ENCODE measurements around the gene VPS45. TPM values are rescaled to one million over a fixed set of nuclear protein-coding genes. Genes with fewer than 3 reads are reported as not detected.
"Not testable (repeated sequence)": the region's sequence is repeated elsewhere in the genome, so short reads cannot be mapped to it uniquely, and the experiment has no call there.

VPS45 gene
- total RNA-seq, 6 experiments from 2014 or later, result 35.6 to 43.3 (median 37.1) TPM

GRCh38 chr1:150180474-150180873, 112.9 kb downstream of the VPS45 start:
- no peak for DNase-seq
- H3K27ac Mint-ChIP-seq, result no peak overlapping the region
- H3K4me1 Mint-ChIP-seq (ENCODE audit: low read depth), result no peaks in the 10 kb centered on the region
- H3K4me3 Mint-ChIP-seq, result no peak overlapping the region
- H3K9me3 Mint-ChIP-seq, result no peaks in the 10 kb centered on the region
- no peaks in the 10 kb centered on the region for H3K36me3 Mint-ChIP-seq (ENCODE audit: low read depth)
- TF ChIP-seq, protein P1, sequence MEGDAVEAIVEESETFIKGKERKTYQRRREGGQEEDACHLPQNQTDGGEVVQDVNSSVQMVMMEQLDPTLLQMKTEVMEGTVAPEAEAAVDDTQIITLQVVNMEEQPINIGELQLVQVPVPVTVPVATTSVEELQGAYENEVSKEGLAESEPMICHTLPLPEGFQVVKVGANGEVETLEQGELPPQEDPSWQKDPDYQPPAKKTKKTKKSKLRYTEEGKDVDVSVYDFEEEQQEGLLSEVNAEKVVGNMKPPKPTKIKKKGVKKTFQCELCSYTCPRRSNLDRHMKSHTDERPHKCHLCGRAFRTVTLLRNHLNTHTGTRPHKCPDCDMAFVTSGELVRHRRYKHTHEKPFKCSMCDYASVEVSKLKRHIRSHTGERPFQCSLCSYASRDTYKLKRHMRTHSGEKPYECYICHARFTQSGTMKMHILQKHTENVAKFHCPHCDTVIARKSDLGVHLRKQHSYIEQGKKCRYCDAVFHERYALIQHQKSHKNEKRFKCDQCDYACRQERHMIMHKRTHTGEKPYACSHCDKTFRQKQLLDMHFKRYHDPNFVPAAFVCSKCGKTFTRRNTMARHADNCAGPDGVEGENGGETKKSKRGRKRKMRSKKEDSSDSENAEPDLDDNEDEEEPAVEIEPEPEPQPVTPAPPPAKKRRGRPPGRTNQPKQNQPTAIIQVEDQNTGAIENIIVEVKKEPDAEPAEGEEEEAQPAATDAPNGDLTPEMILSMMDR (IDR thresholded peaks at IDR 0.05), result no peak
- peaks cover 4% of the 10 kb centered on the region; the same call in 1 of the 2 replicates for H3K27me3 Mint-ChIP-seq (ENCODE audit: insufficient read depth)

DNA sequence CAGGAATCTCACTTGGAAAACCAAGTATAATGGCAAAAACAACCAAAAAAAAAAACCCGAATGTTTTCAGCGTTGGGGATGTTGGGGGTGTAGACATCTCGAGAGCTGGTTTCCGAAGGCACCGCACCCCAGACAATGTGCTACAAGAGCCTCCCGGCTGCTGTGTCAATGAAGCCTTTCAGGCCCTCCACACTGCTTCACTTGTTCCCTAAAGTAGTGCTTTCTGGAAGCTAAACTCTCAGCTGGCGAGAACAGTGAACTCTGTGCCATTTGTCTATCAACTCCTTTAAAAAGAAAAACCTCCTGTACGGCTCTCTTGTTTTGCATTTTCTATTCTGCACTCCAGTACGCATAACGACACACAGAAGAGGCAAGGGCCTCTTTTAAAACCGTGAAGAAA, 114.7 kb downstream of the VPS45 start:
- no peak for DNase-seq
- Mint-ChIP-seq H3K9me3 (no peaks in the 10 kb centered on the region), H3K27me3 (ENCODE audit: insufficient read depth) (peaks cover under 1% of the 10 kb centered on the region; the same call in 1 of the 2 replicates), H3K36me3 (ENCODE audit: low read depth) (no peaks in the 10 kb centered on the region), H3K27ac (no peak overlapping the region), H3K4me3 (no peak overlapping the region), H3K4me1 (ENCODE audit: low read depth) (peaks cover 15% of the 10 kb centered on the region)
- TF ChIP-seq, protein P1 (IDR thresholded peaks at IDR 0.05), result no peak

- no peak overlapping the region for H3K27ac Mint-ChIP-seq
- H3K27me3 Mint-ChIP-seq (ENCODE audit: insufficient read depth), result no peaks in the 10 kb centered on the region
- no peaks in the 10 kb centered on the region for H3K9me3 Mint-ChIP-seq
- TF ChIP-seq, protein P1 (IDR thresholded peaks at IDR 0.05), result no peak
- no peak overlapping the region for H3K4me3 Mint-ChIP-seq
- H3K36me3 Mint-ChIP-seq (ENCODE audit: low read depth), result no peaks in the 10 kb centered on the region
- DNase-seq, result no peak
- peaks cover 23% of the 10 kb centered on the region for H3K4me1 Mint-ChIP-seq (ENCODE audit: low read depth)
These were observed 115.5 kb downstream of the VPS45 start for GRCh38 chr1:150183061-150183460.

DNA sequence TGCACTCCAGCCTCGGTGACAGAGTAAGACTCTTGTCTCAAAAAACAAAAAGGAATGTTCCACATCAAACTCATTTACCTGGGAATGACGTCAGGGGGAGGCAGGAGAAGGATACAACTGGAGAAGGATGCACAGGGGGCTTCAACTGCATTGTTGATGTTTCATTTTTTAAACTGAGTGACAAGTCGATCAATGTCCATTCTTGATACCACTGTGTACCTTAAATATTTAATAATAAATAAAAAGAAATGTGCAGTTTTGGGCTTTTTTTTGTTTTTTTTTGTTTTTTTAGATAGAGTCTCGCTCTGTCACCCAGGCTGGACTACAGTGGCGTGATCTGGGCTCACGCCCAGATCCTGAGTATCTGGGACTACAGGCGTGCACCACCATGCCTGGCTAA, 117.9 kb downstream of the VPS45 start:
- H3K4me1 Mint-ChIP-seq (ENCODE audit: low read depth), result peaks cover 30% of the 10 kb centered on the region
- H3K4me3 Mint-ChIP-seq, result no peak overlapping the region
- peak overlapping the region; percentile 87 for H3K27ac Mint-ChIP-seq
- no peak for DNase-seq
- TF ChIP-seq, protein P1 (IDR thresholded peaks at IDR 0.05), result no peak
- H3K36me3 Mint-ChIP-seq (ENCODE audit: low read depth), result no peaks in the 10 kb centered on the region
- no peaks in the 10 kb centered on the region; the same call in 1 of the 2 replicates for H3K27me3 Mint-ChIP-seq (ENCODE audit: insufficient read depth)
- no peaks in the 10 kb centered on the region for H3K9me3 Mint-ChIP-seq

GRCh38 chr1:150186438-150186788, 118.8 kb downstream of the VPS45 start:
- not testable (repeated sequence) for DNase-seq; H3K9me3 Mint-ChIP-seq; H3K36me3 Mint-ChIP-seq (ENCODE audit: low read depth); H3K27me3 Mint-ChIP-seq (ENCODE audit: insufficient read depth)
- H3K4me3 Mint-ChIP-seq, result peak overlapping the region; percentile 69; the same call in 1 of the 2 replicates
- H3K4me1 Mint-ChIP-seq (ENCODE audit: low read depth), result peaks cover 35% of the 10 kb centered on the region
- H3K27ac Mint-ChIP-seq, result peak overlapping the region; percentile 87

- no peaks in the 10 kb centered on the region; the same call in 1 of the 2 replicates for H3K36me3 Mint-ChIP-seq (ENCODE audit: low read depth)
- no peaks in the 10 kb centered on the region for H3K9me3 Mint-ChIP-seq
- H3K27ac Mint-ChIP-seq, result peak overlapping the region; percentile 87
- peak; percentile 41 for DNase-seq
- peaks cover 41% of the 10 kb centered on the region for H3K4me1 Mint-ChIP-seq (ENCODE audit: low read depth)
- no peaks in the 10 kb centered on the region; the same call in 1 of the 2 replicates for H3K27me3 Mint-ChIP-seq (ENCODE audit: insufficient read depth)
- peak overlapping the region; percentile 69 for H3K4me3 Mint-ChIP-seq
- TF ChIP-seq, protein P1 (IDR thresholded peaks at IDR 0.05), result peak; percentile 84
These were observed 119.4 kb downstream of the VPS45 start for GRCh38 chr1:150186789-150187559.

All from HFFc6 (cell line).